ENCODE measurements around the gene PUSL1. TPM values are rescaled to one million over a fixed set of nuclear protein-coding genes. Genes with fewer than 3 reads are reported as not detected.
A peak's percentile ranks its signal among the peaks of the same experiment; 100 is the strongest.

The PUSL1 gene
- total and polyA plus RNA-seq, 2 of the 13 experiments (the other 11 are each of a cell fraction or from before 2014, with no cell fraction given) = 8.3 to 22.2 TPM

GRCh38 chr1:1304331-1305299, 3.8 kb upstream of the PUSL1 start (continued):
- TF ChIP-seq SMARCC2 (IDR thresholded peaks at IDR 0.05) (no peak), ELF4 (CRISPR knock-in tag; IDR thresholded peaks at IDR 0.05; ENCODE audit: borderline replicate concordance) (no peak), MAFF (IDR thresholded peaks at IDR 0.05; ENCODE audit: low read depth, low read length) (no peak), RELA (CRISPR knock-in tag; IDR thresholded peaks at IDR 0.05) (no peak), MTERF4 (CRISPR knock-in tag; IDR thresholded peaks at IDR 0.05) (peak; percentile 21; the same call in 1 of the 2 replicates), ZNF672 (CRISPR knock-in tag; IDR thresholded peaks at IDR 0.05) (no peak), HOXA5 (CRISPR knock-in tag; IDR thresholded peaks at IDR 0.05) (no peak), XBP1 (CRISPR knock-in tag; IDR thresholded peaks at IDR 0.05) (no peak), HCFC1 (IDR thresholded peaks at IDR 0.05; ENCODE audit: low read depth, low read length) (no peak), ZNF558 (CRISPR knock-in tag; IDR thresholded peaks at IDR 0.05; ENCODE audit: borderline replicate concordance) (no peak), ZNF781 (CRISPR knock-in tag; IDR thresholded peaks at IDR 0.05; ENCODE audit: borderline replicate concordance, not compliant biosample characterization) (peak; percentile 51), PHF20 (CRISPR knock-in tag; IDR thresholded peaks at IDR 0.05) (no peak), ZNF550 (CRISPR knock-in tag; IDR thresholded peaks at IDR 0.05; ENCODE audit: borderline replicate concordance) (no peak), ZNF17 (CRISPR knock-in tag; IDR thresholded peaks at IDR 0.05) (no peak), FLYWCH1 (CRISPR knock-in tag; IDR thresholded peaks at IDR 0.05) (0 out of 2 replicates have a peak, but pooled peaks have one; percentile 18), ZNF451 (CRISPR knock-in tag; IDR thresholded peaks at IDR 0.05) (no peak), ARNT2 (CRISPR knock-in tag; IDR thresholded peaks at IDR 0.05; ENCODE audit: low read depth) (no peak), SALL1 (CRISPR knock-in tag; IDR thresholded peaks at IDR 0.05) (no peak), ZNF235 (CRISPR knock-in tag; IDR thresholded peaks at IDR 0.05; ENCODE audit: borderline replicate concordance) (no peak), ZNF263 (CRISPR knock-in tag; IDR thresholded peaks at IDR 0.05) (no peak), EED (CRISPR knock-in tag; IDR thresholded peaks at IDR 0.05) (no peak), CAMTA2 (CRISPR knock-in tag; IDR thresholded peaks at IDR 0.05; ENCODE audit: borderline replicate concordance) (no peak)
- TF ChIP-seq, protein P1, sequence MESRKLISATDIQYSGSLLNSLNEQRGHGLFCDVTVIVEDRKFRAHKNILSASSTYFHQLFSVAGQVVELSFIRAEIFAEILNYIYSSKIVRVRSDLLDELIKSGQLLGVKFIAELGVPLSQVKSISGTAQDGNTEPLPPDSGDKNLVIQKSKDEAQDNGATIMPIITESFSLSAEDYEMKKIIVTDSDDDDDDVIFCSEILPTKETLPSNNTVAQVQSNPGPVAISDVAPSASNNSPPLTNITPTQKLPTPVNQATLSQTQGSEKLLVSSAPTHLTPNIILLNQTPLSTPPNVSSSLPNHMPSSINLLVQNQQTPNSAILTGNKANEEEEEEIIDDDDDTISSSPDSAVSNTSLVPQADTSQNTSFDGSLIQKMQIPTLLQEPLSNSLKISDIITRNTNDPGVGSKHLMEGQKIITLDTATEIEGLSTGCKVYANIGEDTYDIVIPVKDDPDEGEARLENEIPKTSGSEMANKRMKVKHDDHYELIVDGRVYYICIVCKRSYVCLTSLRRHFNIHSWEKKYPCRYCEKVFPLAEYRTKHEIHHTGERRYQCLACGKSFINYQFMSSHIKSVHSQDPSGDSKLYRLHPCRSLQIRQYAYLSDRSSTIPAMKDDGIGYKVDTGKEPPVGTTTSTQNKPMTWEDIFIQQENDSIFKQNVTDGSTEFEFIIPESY (CRISPR knock-in tag; IDR thresholded peaks at IDR 0.05) = peak; percentile 45; the same call in 1 of the 2 replicates
- TF ChIP-seq, protein P2, sequence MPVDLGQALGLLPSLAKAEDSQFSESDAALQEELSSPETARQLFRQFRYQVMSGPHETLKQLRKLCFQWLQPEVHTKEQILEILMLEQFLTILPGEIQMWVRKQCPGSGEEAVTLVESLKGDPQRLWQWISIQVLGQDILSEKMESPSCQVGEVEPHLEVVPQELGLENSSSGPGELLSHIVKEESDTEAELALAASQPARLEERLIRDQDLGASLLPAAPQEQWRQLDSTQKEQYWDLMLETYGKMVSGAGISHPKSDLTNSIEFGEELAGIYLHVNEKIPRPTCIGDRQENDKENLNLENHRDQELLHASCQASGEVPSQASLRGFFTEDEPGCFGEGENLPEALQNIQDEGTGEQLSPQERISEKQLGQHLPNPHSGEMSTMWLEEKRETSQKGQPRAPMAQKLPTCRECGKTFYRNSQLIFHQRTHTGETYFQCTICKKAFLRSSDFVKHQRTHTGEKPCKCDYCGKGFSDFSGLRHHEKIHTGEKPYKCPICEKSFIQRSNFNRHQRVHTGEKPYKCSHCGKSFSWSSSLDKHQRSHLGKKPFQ (CRISPR knock-in tag; IDR thresholded peaks at IDR 0.05; ENCODE audit: insufficient replicate concordance) = no peak
- TF ChIP-seq, protein P3, sequence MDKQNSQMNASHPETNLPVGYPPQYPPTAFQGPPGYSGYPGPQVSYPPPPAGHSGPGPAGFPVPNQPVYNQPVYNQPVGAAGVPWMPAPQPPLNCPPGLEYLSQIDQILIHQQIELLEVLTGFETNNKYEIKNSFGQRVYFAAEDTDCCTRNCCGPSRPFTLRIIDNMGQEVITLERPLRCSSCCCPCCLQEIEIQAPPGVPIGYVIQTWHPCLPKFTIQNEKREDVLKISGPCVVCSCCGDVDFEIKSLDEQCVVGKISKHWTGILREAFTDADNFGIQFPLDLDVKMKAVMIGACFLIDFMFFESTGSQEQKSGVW (CRISPR knock-in tag; IDR thresholded peaks at IDR 0.05; ENCODE audit: borderline replicate concordance) = no peak

Data from HepG2 (cell line).